Measurements from ENCODE around the gene S100B. TPM values are rescaled to one million over a fixed set of nuclear protein-coding genes. Genes with fewer than 3 reads are reported as not detected.

S100B gene
- total and polyA plus RNA-seq, 2 of the 8 experiments (the other 6 are each of a cell fraction or from before 2014, with no cell fraction given), result 0.36 to 0.69 TPM

DNA sequence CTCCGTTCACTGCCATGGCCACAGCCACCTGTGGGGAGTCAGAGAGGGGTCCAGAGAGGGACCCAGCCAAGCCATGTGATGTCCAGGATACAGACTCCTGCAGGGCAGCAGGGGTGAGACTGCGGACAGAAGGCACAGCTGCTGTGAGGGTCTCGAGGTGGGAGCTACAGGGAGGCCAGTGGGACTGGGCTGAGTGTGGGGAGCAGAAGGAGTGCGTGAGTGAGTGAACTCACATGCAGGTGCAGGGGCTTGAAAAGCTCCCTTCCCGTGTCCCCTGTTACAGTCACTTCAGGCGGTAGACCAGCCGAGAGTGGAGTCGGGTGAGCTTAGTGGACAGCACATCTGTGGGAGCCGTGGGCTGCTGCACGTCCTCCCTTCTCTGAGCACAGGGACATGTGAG is 42.4 kb downstream of the S100B start:
- Histone ChIP-seq H3K9me3 (ENCODE audit: insufficient read depth in 2 of 2, low read depth in 1 of 2, low read length in 1 of 2) (no peaks in the 10 kb centered on the region), H3K23me2 (ENCODE audit: low read depth, low read length) (no peaks in the 10 kb centered on the region), H4K20me1 (replicated peaks in 1 of 2; ENCODE audit: control insufficient read depth in 1 of 2, insufficient read depth in 2 of 2, low read length in 2 of 2) (peaks cover 0 to 3% of the 10 kb centered on the region in 2 experiments), H3K23ac (ENCODE audit: insufficient read length) (no peak overlapping the region), H2BK20ac (ENCODE audit: low read length) (no peak overlapping the region), H4K5ac (ENCODE audit: insufficient read length, low read depth, low read length) (no peak overlapping the region), H2BK15ac (ENCODE audit: low read length) (no peak overlapping the region), H3K56ac (replicated peaks; ENCODE audit: insufficient read length, low read depth, low read length) (no peak overlapping the region), H3K4me3 (ENCODE audit: extremely low read depth in 1 of 4, insufficient read depth in 2 of 4, low read depth in 3 of 4, low read length in 4 of 4) (no peak overlapping the region), H3K27ac (ENCODE audit: low read depth, low read length) (no peak overlapping the region), H3K4me1 (replicated peaks in 1 of 4; ENCODE audit: control insufficient read depth in 3 of 4, insufficient read depth in 4 of 4, low read length in 3 of 4) (no peaks in the 10 kb centered on the region), H3K36me3 (ENCODE audit: control insufficient read depth in 2 of 4, insufficient read depth in 4 of 4, low read length in 3 of 4) (peaks cover 7 to 20% (median 15%) of the 10 kb centered on the region in 4 experiments; a peak in 5 of 8 replicates), H3K9ac (replicated peaks in 1 of 4; ENCODE audit: extremely low read depth in 1 of 4, low read depth in 3 of 4, low read length in 3 of 4) (no peak overlapping the region), H2AFZ (ENCODE audit: low read length) (no peak overlapping the region), H2BK5ac (ENCODE audit: low read depth, low read length) (no peak overlapping the region; the same call in 1 of the 2 replicates), H4K8ac (ENCODE audit: extremely low read depth, insufficient read depth, low read length) (no peak overlapping the region), H3K79me2 (ENCODE audit: control insufficient read depth in 1 of 2, insufficient read depth in 2 of 2, low read length in 2 of 2) (no peaks in the 10 kb centered on the region), H3K4me2 (ENCODE audit: insufficient read depth in 1 of 2, low read depth in 2 of 2, low read length in 2 of 2) (no peak overlapping the region), H4K91ac (replicated peaks; ENCODE audit: insufficient read length, low read length) (no peak overlapping the region), H3K4ac (replicated peaks; ENCODE audit: insufficient read length, low read depth, low read length) (no peak overlapping the region), H3K14ac (ENCODE audit: insufficient read length) (no peak overlapping the region), H3K27me3 (replicated peaks in 1 of 4; ENCODE audit: control insufficient read depth in 3 of 4, extremely low read depth in 1 of 4, insufficient read depth in 3 of 4, low read length in 3 of 4) (no peaks in the 10 kb centered on the region), H2AK5ac (ENCODE audit: low read depth, low read length) (no peak overlapping the region), H2BK120ac (replicated peaks; ENCODE audit: low read depth, low read length) (no peak overlapping the region), H3K79me1 (ENCODE audit: low read depth, low read length) (no peaks in the 10 kb centered on the region), H3K18ac (ENCODE audit: extremely low read depth, low read length) (no peak overlapping the region), H2BK12ac (ENCODE audit: low read depth, low read length) (no peak overlapping the region)
- no peak for TF ChIP-seq EGR1 (IDR thresholded peaks at IDR 0.05; ENCODE audit: borderline replicate concordance, low read depth, low read length)
- TF ChIP-seq, protein P1, sequence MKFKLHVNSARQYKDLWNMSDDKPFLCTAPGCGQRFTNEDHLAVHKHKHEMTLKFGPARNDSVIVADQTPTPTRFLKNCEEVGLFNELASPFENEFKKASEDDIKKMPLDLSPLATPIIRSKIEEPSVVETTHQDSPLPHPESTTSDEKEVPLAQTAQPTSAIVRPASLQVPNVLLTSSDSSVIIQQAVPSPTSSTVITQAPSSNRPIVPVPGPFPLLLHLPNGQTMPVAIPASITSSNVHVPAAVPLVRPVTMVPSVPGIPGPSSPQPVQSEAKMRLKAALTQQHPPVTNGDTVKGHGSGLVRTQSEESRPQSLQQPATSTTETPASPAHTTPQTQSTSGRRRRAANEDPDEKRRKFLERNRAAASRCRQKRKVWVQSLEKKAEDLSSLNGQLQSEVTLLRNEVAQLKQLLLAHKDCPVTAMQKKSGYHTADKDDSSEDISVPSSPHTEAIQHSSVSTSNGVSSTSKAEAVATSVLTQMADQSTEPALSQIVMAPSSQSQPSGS (IDR thresholded peaks at IDR 0.05; ENCODE audit: low read length), result no peak
- TF ChIP-seq RNF2 (IDR thresholded peaks at IDR 0.05; ENCODE audit: borderline replicate concordance, low read depth, low read length, missing control alignments, poor library complexity, severe bottlenecking), result no peak
- no peak for TF ChIP-seq GTF2F1 (IDR thresholded peaks at IDR 0.05; ENCODE audit: borderline replicate concordance, low read depth, low read length)
- TF ChIP-seq EZH2 (IDR thresholded peaks at IDR 0.05; ENCODE audit: low read depth, low read length, severe bottlenecking), result no peak
- no peak for TF ChIP-seq TBP (IDR thresholded peaks at IDR 0.05; ENCODE audit: low read depth, low read length)
- no peak for TF ChIP-seq KDM5A (IDR thresholded peaks at IDR 0.05; ENCODE audit: low read length)
- no peak for TF ChIP-seq GABPA (IDR thresholded peaks at IDR 0.05; ENCODE audit: borderline replicate concordance, insufficient read depth, low read length)
- TF ChIP-seq RFX5 (IDR thresholded peaks at IDR 0.05; ENCODE audit: borderline replicate concordance, low read depth, low read length), result no peak
- POLR2A ChIA-PET (ENCODE audit: partially characterized antibody), result interaction anchor here (0.6 kb wide), 1 partner anchor 262 kb away, joined by 3 read pairs; no protein-coding TSS in a partner anchor
- no peak for DNase-seq (ENCODE audit: low read depth in 1 of 2, low spot score in 2 of 2)
- no peak for FAIRE-seq
- CTCF ChIA-PET (ENCODE audit: partially characterized antibody), result interaction anchor here (1.4 to 2.5 kb wide), 3 partner anchors 9 to 80 kb away, joined by 3 to 9 read pairs (median 3); no protein-coding TSS in a partner anchor
- 87% methylated on average over 10 of the region's 10 CpGs; no CpG with 5 or more reads in 1 of the 2 experiments for WGBS, 2 experiments (ENCODE audit: extremely low coverage in 1 of 2, insufficient coverage in 1 of 2, insufficient read length in 1 of 2, insufficient replicate concordance in 2 of 2, low coverage in 1 of 2, low lambda C conversion rate in 2 of 2, missing lambda C conversion rate in 1 of 2)

Data from H1 (cell line).